ENCODE data around the gene CNPY4.

The CNPY4 gene

GRCh38 chr7:100167912-100168323 lies 48.5 kb downstream of the CNPY4 start:
- no peak for DNase-seq (ENCODE audit: low read depth)

- DNase-seq (ENCODE audit: low read depth): no peak
Observed at GRCh38 chr7:100169147-100169850, 49.9 kb downstream of the CNPY4 start.

GRCh38 chr7:100170101-100170897 lies 50.9 kb downstream of the CNPY4 start:
- DNase-seq (ENCODE audit: low read depth): no peak

- no peak for DNase-seq (ENCODE audit: low read depth)
Observed at GRCh38 chr7:100171087-100171681, 51.8 kb downstream of the CNPY4 start.

GRCh38 chr7:100171840-100172239 lies 52.4 kb downstream of the CNPY4 start:
- no peak for DNase-seq (ENCODE audit: low read depth)

GRCh38 chr7:100173806-100174495 lies 54.5 kb downstream of the CNPY4 start:
- no peak for DNase-seq (ENCODE audit: low read depth)

GRCh38 chr7:100174582-100174981 lies 55.1 kb downstream of the CNPY4 start:
- DNase-seq (ENCODE audit: low read depth): no peak
